ENCODE measurements around the gene FARS2.
A peak's percentile ranks its signal among the peaks of the same experiment; 100 is the strongest.

FARS2 gene

DNA sequence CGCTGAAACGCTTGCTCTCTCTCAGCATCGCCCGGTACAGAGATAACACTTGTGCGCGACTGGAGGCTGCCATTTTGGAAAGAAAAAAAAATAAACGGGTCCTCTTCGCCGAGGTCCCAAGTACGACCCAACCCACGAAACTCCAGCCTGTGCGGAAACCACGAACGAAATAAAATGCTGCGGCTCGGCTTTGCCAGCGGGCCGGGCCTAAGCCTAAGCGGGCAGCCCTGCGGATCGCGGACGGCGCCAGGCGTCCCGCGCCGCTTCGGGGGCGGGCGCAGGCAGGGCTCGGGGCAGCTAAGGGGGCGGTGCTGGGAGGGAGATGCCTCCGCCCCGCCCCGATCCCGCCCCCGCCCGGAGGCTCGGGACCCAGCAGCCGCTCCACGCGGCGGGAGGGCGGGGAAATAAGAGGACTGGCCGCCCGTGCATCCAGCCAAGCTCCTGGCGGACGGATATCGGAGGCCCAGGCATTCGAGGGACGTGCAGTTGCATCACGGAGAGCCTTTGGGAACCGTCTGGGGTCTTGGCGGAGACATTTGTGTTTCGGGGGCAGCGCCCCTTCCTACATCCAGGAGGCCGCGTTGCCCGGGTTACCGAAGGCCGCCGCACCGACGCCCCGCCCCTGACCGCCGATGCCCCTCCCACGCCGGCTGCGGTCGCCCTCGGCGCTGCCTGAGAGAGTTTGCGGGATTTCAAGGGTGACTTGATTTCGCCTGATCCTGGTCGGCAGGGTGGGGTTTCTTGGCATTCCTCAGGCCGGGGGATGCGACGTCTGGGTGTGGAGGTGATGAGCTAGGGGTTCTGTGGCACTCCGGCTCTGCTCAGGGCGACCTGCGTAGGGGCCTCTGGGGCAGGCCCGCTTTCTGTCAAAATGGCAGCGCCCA, at the start of gene FARS2, which contains the start of gene LYRM4:
Gene FARS2 (plus strand): TSS at position 853 of the 884 bp plus-strand sequence.
Gene LYRM4 (minus strand): TSS at position 290 of the 884 bp plus-strand sequence. CDS start 217 bp downstream, at position 73.
- DNase-seq (ENCODE audit: low read depth in 2 of 2) = peak; percentile 79 to 83

DNA sequence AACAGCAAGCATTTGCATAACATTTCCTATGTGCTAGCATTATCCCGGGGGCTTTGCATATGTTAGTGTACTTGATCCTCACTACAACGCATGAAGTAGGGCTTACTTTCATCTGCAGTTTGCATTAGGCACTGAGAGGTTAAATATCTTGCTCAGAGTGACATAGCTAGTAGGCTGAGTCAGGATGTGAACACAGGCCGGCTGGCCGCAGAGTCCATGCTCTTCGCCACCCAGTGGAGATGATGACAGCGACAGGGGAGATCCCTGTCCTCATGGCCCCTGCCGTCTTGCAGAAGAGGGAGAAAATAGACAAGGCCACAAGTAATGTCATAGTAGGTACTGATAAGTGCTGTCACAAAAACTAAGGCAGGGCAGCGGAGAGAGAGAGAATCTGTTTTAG, 47.5 kb upstream of the FARS2 start:
- no peak for DNase-seq (ENCODE audit: low read depth in 2 of 2)

DNA sequence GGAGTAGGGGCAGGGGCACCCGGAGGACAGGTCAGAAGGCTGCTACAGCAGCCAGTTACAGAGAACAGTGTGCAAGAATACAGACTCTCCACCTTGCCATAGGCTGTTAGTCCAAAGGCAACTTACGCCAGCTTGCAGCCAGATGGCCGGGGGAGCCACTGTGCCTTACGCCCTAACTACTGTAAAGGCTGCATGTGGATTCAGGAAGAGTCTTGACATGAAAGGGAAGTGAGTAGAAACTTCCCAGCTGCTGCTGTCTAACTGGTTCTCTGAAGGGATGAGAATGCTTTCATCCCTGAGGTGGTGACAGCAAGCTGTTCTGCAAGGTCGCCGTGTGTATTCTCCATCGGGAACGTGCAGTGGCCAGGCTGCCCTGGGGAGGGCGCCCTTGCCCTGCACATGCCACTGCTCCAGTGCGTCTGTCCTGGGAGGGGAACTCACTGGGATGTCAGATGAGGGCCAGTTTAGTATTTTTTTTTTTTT, 46.7 kb upstream of the FARS2 start:
- no peak for DNase-seq (ENCODE audit: low read depth in 2 of 2)

DNA sequence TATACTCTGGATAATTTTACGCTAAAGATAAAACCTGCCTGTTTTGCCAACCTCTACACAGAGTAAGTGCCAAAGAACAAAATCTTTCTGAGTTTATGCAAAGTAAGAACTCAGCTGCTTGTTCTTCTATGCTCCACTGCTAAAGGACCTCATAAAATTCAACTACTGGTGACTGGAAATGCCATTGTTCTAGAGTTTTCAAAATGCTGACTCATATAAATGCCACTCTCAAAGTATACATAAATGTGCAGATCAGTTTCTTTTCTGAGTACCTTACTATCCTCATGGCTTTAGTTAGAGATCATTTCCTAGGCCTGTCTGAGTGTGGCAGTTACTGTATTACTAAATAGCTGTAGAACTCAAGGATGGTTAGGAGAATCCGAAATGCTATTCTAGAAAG, 46.2 kb upstream of the FARS2 start:
- no peak for DNase-seq (ENCODE audit: low read depth in 2 of 2)

DNA sequence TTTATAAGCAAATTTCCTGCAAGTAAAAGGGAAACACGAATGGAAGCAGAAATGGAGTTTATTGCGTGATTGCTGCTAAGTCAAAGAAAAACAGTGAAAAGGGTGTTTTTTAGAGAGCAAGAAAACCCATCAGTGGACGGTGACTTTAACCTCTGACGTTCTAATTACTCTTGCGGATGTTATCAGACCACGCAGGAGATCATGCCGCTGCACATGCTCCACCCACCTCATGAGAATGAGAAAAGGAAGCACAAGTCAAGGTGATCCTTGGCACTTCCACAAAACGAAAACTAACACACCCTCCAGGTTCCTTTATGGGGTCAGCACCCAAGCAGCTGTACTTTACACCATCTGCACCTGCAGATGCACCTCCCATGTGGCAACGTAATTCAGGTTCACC, 45.5 kb upstream of the FARS2 start:
- no peak for DNase-seq (ENCODE audit: low read depth in 2 of 2)

DNA sequence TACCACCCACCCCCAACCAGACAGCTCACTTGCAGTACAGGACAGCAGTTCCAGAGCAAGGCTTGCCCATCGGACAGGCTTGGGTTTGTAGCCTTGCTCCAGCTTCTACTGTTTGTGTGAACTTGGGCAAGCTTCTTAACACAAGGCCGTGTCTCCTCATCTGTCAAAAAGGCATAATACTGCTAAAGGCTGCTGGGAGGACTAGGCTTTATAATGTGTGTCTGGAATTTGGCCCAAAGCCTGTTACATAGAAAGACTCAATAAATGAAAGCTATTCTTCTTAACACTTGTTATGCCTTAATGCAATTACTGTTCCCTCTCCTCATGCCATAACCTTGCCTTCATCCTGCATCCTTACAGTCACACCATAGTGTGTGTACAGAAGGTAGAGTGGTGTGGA, 44.0 kb upstream of the FARS2 start:
- no peak for DNase-seq (ENCODE audit: low read depth in 2 of 2)

DNA sequence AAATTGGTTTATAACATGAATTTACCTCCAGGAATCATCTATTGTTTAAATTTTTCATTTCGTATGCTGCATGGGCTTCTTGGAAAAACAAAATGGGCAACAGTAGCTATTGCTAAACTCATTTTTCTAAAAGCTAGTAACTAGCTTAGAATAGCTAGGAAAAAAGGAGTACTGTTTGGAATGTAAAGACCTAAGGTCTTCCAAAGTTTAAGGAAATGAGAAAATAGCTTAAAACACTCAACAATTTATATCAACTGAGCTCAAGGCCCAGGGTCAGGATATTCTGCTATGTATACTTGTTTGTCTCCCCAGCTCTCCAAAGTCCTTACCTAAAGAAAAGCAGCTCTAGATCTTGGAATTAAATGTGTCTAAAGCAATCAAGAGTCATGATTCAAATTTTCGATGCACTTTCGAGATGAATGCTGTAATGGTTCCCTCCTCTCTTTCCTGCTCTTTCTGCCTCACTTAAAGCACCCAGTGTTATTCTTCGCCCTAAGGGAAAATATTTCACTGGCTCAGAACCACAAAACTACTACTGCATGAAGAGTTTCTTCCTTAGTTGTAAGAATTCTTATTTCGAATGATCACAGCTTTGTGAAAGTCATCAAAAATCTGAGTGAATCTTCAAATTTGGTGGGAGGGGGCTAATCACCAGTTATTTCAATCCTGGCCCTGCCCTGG, 42.2 kb upstream of the FARS2 start:
- DNase-seq (ENCODE audit: low read depth in 2 of 2) = no peak

DNA sequence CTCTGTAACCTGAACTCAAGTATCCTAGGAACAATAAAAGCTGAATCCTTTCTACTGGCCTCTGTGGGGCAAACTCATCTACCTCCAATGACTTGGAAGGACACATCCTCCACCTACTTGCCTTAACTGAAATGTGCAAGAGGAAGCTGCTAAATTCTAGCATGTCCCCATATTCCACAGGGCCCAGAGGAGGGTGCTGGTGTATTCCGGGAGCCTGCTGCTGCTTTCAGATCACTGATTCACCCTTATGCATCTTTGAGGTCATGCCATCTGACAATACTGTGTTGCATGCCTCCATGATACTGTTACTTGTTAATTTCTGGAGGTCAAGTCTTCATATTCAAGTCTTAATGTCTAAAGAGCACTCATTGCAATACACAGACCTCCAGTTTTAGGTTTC, 40.9 kb upstream of the FARS2 start:
- no peak for DNase-seq (ENCODE audit: low read depth in 2 of 2)

DNA sequence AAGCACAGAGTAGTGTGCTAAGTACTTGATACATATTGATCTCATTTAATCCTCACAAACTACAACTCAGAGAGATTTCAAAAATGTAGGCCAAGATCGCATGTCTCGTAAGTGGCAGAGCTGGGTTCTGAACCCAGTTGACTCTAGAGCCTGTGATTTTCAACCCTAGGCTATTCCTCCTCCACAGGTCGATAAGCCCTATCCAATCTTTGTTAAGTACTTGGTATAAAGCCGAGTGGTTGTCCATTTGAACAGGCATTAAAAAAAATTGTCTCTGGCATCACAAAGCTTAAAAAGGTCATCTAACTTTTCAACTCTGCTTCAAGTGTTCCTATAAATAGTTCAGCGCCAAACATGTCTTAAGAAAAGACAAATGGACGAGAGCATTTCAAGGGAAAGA, 38.0 kb upstream of the FARS2 start:
- no peak for DNase-seq (ENCODE audit: low read depth in 2 of 2)

DNA sequence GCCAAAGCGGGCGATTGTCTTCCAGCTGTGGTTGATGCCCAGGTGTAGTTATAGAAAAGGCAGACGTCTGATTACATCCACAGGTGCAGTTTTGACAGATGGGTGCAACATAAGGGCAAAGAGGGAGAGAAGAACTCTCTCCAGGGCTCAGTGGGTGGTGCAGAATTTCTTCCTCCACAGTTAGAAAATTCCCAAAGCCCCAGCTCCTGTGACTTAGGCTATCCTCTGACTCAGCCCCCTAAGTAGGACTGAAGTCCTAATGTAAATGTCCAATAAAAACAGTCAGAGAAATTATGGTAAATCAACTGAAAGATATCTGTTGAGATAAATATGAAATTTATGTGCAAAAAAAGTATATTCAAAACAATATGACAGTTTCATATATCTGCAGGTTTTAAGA, 32.0 kb upstream of the FARS2 start:
- no peak for DNase-seq (ENCODE audit: low read depth in 2 of 2)

DNA sequence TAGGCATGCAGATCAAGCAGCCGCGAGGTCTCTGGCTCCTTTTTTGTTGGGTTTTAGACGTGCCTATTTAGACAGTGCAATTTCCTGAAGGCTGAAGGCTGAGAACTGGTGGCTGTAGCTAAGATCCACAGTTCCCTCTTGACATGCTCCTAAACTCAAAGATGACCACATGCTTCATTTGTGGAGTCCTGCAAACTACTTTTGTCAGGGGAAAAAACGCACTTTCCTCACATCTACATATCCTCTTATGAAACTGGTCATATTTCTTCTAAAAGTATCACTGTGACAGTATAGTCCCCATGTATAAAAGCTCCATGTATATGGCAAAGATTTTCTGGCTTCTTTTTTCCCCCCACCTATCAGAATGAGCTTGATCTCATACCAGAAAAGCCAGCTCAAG, 31.2 kb upstream of the FARS2 start:
- no peak for DNase-seq (ENCODE audit: low read depth in 2 of 2)

DNA sequence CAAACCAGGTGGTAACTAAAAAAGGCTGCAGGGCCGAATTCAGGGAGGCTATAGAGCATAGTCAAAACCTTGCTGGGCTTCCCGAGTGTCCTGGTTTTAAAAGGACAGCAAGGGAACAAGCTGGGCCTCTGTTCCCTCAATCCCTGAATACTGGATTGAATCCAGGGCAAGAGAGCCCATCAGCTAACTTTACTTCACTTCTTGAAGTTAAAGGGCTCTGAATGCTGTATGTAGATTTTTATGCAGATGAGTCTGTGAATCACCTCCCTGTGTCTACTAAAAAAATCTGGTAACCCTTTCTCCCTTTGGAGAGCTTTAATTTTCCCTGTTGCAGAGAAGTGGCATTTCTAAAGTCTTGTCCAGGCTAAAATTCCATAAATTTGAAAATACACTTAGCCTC, 30.0 kb upstream of the FARS2 start:
- no peak for DNase-seq (ENCODE audit: low read depth in 2 of 2)

DNA sequence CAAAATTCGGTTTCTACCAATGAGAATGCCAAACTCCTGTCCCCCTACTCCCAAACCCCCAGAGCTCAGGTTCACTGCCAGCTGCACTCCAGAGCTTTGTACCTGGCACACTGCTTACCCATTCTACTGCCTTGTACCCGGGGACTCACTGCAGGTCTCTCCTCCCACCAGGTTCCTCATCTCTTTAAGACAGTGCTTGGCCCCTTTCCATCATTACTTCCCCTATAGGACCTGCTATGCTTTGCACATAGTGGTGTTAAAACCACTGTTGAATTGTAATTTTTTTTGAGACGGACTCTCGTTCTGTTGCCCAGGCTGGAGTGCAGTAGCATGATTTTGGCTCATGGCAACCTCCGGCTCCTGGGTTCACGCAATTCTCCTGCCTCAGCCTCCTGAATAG, 26.4 kb upstream of the FARS2 start:
- no peak for DNase-seq (ENCODE audit: low read depth in 2 of 2)

DNA sequence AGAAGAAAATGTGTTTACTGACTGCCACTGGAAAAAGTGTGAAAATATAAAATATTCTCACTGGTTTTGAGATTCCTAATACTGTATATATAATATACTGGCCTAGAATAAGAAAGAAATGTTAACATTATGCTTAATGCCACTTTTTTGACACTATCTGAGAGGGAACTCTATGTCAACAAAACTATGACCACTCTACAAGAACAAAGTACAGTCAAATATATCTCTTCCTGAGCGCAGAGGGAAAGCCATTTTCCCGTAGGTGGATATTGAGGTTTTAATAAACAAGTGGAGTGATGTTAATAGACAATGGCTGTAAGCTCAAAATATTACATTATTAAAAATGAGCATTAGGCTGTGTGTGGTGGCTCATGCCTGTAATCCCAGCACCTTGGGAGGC, 25.5 kb upstream of the FARS2 start:
- no peak for DNase-seq (ENCODE audit: low read depth in 2 of 2)

DNA sequence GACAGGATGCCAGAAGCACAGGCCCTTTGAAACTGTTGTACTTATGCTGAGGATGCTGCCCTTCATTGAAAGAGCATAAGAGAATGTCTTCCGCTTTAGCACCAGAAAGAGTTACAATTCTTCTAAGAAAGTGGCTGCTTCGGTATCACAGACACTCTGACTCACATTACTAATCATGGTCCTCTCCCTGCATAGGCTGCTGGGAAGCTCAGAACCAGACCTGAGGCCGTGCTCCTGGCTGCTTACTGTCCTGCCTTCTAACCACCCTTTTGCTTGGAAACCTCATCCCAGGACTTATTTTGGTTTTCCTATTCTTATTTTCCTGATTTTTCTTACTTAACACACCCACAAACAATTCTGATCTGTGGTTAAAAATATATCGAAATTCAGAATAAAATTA, 23.5 kb upstream of the FARS2 start:
- no peak for DNase-seq (ENCODE audit: low read depth in 2 of 2)

DNA sequence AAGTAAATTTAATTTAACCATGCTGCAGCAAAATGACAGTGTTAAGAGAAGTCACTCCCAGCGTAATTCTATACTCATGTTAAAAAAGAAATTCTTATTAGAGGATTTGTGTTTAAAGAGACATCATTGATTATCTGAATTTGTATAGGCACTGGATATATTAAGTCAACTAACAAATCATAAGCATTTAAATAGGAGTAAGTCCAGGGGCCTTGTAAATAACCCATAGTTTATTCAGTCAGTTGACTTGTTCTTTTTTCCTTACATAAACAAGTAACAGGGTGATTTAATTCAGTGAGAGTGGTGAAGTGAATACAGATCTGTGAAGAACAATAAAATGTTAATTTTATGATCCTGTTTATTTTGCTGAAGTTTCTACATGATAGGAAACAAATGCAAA, 23.0 kb upstream of the FARS2 start:
- DNase-seq (ENCODE audit: low read depth in 2 of 2) = no peak

DNA sequence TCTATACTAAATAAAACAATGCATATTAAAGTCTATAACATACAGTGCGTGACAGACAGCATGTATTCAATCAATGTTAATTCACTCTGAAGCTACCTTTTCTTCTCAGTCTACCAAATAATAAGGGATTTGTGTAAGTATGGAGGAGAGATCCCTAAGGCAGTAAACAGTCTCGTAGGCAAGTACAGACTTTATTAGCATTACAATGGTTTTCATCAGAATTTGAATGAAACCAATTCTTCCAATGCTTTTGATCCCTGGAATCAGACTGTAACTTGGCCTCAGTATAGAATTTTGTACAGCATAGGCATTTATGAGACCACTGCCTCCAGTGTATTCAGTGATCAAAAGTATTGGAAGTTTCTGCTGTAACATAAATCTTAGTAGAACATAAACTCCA, 20.1 kb upstream of the FARS2 start:
- no peak for DNase-seq (ENCODE audit: low read depth in 2 of 2)

DNA sequence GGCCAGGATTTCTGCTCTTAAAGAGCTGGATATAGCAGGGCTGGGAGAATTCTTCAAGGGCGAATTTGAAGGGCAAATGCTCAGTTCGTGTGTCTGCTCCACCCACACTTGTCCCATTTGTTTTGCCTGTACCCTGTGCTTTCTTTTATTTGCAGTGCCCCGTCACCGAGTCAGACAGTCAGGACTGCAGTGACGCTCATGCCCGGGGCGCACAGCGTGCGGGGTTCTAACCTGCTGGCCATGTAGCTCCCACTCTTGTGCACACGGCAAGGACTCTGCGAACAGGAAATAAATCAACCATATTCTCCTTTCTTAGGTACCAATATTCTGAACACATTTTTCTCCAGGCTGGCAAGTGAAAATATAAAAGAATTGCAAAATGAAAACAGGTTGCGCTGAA, 18.2 kb upstream of the FARS2 start:
- no peak for DNase-seq (ENCODE audit: low read depth in 2 of 2)

DNA sequence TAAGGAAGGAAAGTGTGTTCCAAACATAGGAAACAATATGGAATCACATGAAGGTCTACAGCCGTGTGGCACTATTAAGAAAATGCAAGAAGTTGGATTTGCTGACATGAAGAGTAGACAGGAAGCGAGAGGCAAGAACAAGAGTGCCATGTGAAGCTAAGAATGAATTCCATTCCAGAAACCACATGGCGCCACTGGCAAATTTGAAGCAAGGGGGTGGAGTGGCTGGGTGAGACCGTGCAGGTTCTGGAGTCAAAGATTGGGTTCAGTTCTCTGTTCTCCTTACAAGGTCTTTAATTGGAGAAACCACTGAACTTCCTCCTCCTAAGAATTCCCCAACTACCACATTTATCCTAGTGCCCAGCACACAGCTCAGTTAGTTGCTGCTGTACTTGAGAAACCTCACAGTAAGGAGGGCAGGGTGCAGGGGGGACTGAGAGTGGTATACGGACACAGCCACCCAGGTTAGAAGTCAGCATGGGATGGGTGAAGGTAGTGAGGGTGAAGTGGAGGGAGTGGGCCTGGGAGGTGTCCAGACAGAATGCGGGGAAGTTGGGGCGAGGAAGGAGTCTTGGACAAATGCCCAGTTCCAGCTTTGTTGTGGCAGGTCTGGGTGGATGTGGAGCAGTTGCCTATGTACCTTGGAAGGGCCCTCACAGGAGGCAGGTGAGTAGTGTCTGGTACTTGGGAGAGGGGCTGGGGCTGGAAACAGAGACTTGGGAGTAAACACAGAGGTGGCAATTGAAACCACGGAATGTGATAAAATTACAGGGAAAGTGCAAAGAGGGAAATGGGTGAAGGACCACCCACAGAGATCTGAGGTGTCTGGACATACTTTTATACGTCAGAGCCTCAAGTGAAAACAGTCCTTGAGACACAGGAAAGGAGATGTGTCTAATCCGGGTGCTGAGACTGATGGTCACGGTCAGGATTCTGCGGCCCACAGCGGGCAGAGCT, 14.9 kb upstream of the FARS2 start:
- DNase-seq (ENCODE audit: low read depth in 2 of 2) = no peak

DNA sequence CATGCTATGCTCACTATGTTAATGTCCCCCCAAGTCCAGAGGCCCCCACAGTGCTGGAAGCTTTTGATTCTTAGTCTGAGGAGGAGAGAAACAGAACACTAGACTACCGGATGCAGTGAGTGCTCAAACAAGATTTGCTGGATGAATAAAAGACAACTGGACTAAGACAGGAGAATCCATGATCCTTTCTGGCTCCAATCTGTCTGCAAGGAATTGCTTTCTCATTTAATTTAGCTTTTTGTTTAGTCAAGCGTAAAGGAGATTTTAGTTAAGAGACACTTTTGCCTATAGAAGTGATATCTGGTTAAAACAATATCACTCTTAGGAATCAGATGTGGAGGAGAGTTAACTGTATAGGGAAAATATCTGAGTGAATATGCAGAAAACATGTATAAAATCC, 14.1 kb upstream of the FARS2 start:
- no peak for DNase-seq (ENCODE audit: low read depth in 2 of 2)

DNA sequence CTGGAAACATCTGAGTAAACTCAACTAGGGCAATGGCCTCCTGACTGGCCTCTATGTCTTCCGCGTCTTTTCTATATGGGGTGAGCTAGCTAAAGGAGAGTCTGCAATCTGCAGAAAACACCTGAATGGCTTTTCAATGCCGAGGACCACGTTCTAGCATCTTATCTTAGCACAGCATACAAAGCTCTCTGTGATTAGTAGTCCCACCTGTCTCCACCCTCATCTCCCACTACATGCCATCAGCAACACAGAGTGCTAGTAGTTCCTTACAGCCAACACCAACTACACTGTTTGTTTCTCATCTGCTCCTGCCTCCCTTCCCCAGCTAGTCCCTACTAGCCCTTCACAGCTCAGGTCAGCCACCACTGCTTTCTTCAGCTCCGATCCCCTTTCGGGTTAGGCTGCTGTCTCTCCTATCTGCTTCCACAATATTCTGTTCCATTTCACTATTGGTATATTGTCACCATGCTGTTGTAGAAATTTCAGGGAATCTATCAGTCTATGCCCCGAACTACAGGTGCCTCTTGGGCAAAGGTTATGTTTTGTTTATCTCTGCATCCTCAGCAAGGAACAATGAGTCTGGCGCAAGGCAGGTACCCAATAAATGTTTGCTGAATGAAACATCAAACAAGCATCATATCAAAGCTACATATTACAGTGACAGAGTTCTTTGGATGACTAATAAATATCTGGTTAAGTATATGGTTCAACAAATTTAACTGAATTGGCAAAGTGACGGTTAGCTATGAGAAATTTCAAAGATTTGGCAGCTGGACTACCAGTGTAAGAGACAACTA, 12.8 kb upstream of the FARS2 start:
- no peak for DNase-seq (ENCODE audit: low read depth in 2 of 2)
